MV-4-11 (cell line): ENCODE measurements around the gene TLL2.

ENCODE experiments used
- DNase-seq: peaks from one replicate; lab custom pipeline; 2025; lab: John Stamatoyannopoulos, UW

The TLL2 gene

DNA sequence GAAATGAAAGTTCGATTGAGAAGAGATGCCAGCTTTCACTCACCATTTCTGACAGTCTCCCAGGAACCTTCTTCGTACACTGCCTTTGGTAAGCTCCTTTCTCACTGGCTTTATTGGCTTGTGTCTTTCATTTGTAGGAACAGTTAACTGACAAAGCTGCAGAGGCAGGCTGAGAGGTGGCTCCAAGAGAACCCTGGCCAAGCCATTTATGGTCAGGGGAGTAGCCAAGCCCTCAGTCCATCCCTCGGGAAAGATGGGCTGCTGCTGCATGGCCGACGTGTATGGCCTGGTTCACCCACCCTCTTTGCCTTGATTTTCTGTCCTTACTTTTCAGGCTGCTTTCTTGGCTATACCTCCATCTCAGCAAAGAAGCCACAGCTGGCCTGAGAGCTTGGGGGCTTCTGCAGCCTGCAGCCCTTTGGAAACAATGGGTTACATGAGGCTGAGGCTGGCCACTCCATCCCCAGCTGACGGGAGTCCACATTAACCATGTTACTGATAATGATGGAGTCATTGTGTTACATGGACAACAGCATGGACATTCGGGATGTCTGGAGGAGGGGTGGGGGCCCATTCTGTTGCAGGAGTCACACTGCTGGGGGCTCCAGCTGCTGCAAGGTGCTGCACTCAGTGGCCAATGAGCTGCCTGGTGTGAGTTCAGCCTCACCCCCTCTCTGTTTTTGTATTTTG lies 154.7 kb downstream of the TLL2 start, which contains the start of gene OPALIN:
Gene OPALIN, minus strand, starts transcription at position 152 of the 690 bp plus-strand sequence. Its CDS starts 106 bp downstream, at position 46.
- DNase-seq, result no peak

GRCh38 chr10:96357038-96357620 lies 156.6 kb downstream of the TLL2 start:
- no peak for DNase-seq

GRCh38 chr10:96352582-96352981 lies 161.1 kb downstream of the TLL2 start:
- no peak for DNase-seq

DNA sequence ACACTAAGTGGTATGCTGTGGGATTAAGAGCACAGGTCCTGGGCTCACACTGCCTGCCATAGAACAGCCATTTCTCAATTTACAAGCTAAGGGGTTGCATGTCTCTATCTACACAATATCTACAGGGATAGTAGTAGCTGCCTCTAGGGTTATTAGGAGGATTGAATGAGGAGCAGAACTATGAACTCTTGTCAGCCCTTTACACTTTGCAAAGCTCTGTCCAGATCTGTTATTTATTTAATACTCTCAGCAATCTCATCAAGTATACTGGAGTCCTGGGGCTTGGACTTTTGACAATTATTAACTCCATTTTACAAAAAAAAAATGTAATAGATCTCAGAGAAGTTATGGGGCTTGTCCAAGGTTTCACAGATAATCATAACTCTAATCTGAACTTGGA lies 161.7 kb downstream of the TLL2 start:
- DNase-seq, result no peak

DNA sequence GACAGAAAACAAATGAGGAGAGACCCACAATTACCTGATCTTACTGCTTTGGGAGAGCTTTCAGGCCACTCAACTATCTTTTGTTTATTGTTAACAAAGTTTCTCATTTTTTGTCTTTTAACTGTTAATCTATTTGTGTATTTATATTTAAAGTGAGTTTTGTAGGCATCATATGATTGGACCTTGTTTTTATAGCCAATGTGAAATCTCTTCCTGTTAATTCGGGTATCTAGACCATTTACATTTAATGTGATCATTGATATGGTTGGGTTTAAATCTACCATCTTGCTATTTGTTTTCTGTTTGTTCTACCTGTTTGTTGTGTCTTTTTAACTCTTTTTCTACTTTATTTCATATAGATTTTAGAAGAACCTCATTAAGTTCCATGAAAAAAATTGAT lies 167.4 kb downstream of the TLL2 start:
- DNase-seq, result no peak

- DNase-seq, result no peak
Measured at GRCh38 chr10:96345222-96345621, 168.5 kb downstream of the TLL2 start.

DNA sequence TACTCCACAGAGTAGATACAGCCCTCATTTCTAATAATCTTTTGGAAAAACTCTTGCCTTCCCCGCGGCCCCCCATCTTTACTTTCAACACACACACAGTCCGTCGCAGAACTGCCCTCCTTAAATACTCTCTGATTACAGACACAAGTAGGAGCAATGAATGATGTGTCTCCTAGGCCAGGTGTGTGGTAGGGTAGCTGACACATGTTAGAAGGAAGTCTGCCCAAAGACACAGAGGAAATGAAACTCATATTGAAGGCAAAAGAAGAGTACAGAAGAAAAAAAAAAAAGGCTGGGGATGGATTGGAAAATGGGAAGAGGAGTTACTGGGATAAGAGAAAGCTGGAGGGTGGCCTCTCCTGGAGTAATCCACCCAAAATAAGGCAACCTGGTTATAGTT lies 169.5 kb downstream of the TLL2 start:
- DNase-seq, result peak; percentile 1

- DNase-seq, result no peak
Measured at GRCh38 chr10:96342402-96342801, 171.3 kb downstream of the TLL2 start.

DNA sequence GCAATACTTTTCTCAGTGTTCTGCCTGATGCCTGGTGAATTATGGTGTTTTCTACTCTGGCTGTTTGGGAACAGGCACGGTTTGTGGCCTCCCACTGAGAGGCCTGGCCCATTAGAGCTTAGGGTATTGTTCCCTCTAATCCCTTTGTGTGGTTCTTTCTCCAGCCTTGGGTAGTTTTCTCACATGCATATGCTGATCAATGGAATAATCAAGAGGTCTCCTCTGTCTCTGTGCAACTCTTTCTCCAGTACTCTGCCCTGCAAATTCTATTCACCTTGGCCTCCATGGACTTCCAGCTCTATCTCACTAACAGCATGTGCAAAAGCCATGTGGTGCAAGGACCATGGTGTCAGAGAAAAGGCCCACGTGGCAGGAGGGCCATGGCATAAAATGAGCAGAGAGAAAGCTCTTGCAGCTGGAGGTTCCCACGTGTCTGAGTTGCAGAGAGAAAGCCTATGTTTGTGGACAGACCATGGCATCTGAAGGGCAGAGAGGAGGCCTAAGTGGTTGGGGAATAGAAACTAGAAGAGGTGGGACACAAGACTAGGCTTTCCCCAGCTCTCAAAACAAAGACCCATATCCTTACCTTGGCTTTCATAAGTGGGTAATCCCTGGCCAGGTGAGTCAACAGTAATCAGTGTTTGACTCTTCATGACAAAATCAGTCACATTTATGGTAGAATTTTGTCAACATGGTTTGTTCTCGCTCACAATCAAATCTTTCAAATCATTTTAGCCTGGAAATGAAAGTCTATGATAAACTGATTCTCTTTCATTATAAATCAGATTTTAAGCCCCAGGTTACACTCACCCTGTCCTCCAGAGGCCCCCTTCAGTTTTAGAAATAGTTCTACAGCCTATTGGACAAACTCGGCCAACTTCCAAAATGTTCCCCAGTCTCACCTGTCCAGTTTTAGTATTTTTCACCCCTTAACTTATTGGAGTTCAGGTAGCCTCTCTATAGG lies 172.2 kb downstream of the TLL2 start:
- no peak for DNase-seq

- peak; percentile 56 for DNase-seq
Measured at GRCh38 chr10:96339956-96340904, 173.5 kb downstream of the TLL2 start.

GRCh38 chr10:96339383-96339782 lies 174.3 kb downstream of the TLL2 start:
- DNase-seq, result no peak

- DNase-seq, result no peak
Measured at GRCh38 chr10:96338279-96338925, 175.3 kb downstream of the TLL2 start.

GRCh38 chr10:96337106-96337505 lies 176.6 kb downstream of the TLL2 start:
- DNase-seq, result no peak

DNA sequence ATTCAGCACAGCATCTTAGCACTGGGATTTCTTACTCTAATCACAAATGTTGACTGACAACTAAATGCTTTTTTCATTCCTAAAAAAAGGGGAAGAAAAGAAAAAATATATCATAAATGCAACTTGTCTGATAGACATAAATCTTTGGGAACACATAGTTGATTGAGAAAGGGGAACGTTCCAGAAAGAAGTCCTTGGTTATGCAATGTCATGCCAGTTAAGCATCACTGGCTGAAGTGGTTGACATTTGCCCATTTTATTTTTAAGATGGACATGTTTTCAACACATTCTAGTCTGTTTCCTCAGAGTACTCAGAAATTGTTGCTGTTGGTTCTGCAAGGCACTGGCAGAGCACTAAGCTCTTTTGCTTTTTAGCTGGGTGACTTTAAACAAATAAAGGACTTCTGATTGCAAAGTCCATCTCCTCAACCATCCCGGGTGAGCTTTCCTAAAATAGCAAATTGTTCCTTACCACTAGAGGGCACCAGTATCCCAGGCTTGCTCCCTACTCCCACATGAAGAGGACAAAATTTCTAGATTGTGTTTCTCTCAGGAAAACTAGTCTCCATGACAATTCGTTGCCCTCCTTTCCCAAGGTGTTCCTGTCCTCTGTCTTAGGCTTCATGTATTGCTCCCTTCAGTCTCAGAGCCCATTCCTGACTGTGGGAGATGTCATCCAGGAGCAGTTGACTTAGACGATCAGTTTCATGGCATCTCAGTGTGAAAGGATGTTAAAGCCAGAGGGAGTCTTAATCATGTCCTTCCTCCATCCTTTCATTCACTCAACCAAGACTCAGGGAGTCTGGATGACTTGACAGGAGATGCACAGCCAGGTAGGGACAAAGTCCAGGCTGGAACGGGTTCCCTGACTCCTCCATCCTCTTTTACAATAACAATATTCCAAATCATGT lies 178.9 kb downstream of the TLL2 start:
- peak; percentile 51 for DNase-seq

DNA sequence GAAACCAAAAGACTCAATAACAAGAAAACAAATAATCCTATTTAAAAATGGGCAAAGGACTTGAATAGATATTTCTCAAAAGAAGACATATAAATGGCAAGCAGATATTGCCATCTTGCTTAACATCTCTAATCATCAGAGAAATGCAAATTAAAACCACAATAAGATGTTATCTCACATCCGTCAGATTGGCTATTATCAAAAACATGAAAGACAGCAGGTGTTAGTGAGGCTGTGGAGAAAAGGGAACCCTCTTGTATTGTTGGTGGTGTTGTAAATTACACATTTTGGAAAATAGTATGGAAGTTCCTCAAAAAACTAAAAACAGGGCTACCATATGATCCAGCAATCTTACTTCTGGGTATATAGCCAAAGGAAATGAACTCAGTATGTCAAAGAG lies 180.6 kb downstream of the TLL2 start:
- DNase-seq, result no peak

DNA sequence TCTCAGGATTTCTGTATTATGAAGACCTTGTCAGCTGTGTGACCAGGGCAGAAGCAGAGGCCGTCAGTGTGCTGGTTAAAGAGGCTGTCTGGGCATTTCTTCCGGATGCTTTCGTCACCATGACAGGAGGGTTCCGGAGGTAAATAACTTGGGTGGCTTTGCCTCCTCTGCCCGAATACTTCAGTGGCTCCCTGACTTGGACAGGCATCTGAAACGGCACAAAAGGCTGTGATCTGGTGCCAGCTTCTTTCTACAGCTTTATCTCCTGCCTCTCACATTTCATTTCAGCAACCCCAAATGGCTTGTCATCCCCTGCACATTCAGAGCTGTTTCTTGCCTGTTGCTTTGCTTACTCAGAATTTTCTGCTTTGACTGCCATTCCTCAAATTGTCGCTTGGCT lies 186.3 kb downstream of the TLL2 start:
- no peak for DNase-seq

- no peak for DNase-seq
Measured at GRCh38 chr10:96325719-96326373, 187.9 kb downstream of the TLL2 start.

DNA sequence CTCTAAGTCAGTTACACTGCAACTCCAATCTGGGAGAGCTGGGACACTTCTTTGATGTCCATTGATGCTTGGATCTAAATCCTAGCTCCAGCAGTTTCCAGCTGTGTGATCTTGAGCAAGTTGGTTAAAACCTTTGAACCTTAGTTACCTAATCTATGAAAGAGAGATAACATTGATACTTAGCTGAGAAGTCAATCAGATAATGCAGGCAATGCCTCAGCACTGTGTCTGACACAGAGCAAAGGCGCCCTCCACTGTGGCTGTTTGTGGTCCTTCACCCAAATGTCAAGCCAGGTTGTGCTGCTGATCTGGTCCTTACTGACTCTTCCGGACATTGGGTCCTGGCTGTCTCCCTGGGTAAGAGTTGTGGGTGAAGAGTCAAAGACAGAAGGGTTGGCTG lies 189.3 kb downstream of the TLL2 start:
- no peak for DNase-seq

DNA sequence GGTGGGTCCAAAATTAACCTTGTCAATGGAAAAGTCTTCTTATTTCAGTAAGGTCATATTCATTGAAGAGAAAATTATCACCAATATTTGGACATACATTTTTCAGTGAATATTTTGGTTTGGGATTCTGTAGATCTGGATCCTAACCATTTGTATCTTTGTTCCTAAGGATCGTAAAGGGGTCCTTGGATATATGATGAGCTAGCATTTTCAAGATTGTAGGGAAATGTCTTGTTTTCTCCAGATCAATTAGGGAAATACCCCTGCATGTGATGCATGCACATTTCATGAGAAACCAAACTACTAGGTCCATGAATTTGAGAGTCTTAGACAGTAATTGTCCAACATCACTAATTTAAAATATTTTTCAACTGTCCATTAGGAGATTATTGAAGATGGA lies 191.5 kb downstream of the TLL2 start:
- no peak for DNase-seq
